Right atrium auricular region (tissue), 2 donors: Measurements from ENCODE around the gene CHRNB1. TPM values are rescaled to one million over a fixed set of nuclear protein-coding genes. Genes with fewer than 3 reads are reported as not detected.

Experiments used
- DNase-seq: peaks from one replicate; pipeline ENCODE4 v3.0.0-alpha.2; 2019; ENCODE audit warnings: low spot score
- H3K27ac ChIP-seq, 2 donors: fragments of 200-600 bp; sonication (generic); 1 replicate in 1 of 2; 2 replicates in 1 of 2; pipeline ENCODE4 v1.5.1; 2016 to 2019
- H3K27me3 ChIP-seq, 2 donors: fragments of 200-600 bp; sonication (generic); one replicate each; pipeline versions ENCODE4 v1.5.1 to v1.6.0; 2017 to 2019
- H3K36me3 ChIP-seq: fragments of 200-600 bp; sonication (generic); one replicate; pipeline ENCODE4 v1.5.1; 2016
- H3K4me1 ChIP-seq, 2 donors: fragments of 200-600 bp; sonication (generic); one replicate each; pipeline versions ENCODE4 v1.5.1 to v1.6.0; 2017 to 2019
- H3K4me3 ChIP-seq, 2 donors: fragments of 200-600 bp; sonication (generic); 1 replicate in 1 of 2; 2 replicates in 1 of 2; pipeline ENCODE4 v1.5.1; 2017 to 2019; ENCODE audit warnings: mild to moderate bottlenecking in 1 of 2, moderate library complexity in 1 of 2
- H3K9me3 ChIP-seq, 2 donors: fragments of 200-600 bp; sonication (generic); one replicate each; pipeline ENCODE4 v1.5.1; 2019
- CTCF ChIP-seq, 2 donors: fragments of 200-600 bp; sonication (generic); IDR thresholded peaks; one replicate each; pipeline ENCODE4 v1.5.1; 2019; ENCODE audit warnings: antibody characterized with exemption in 2 of 2
- total RNA-seq, 2 donors: library from RNA; depleted of rRNA; stranded (reverse); fragments of >200 nt; gene quantifications; one replicate each; pipeline ENCODE4 v1.1.0, GENCODE V29; 2016

CHRNB1 gene
- total RNA-seq, 2 donors from 2014 or later: 15.8 to 19.0 TPM

- H3K36me3 ChIP-seq: peaks cover 62% of the 10 kb centered on the region
- H3K9me3 ChIP-seq: no peaks in the 10 kb centered on the region
- peaks cover 0 to 27% of the 10 kb centered on the region in 2 donors for H3K4me1 ChIP-seq
- DNase-seq: no peak
- H3K27ac ChIP-seq: peak overlapping the region; percentile 29 to 50
- H3K27me3 ChIP-seq: no peaks in the 10 kb centered on the region
- no peak overlapping the region for H3K4me3 ChIP-seq
- TF ChIP-seq CTCF (IDR thresholded peaks at IDR 0.05): no peak
Observed at GRCh38 chr17:7496470-7497183, 51.8 kb downstream of the CHRNB1 start.

- DNase-seq: no peak
- H3K4me1 ChIP-seq: peaks cover 0 to 27% of the 10 kb centered on the region in 2 donors
- peaks cover 68% of the 10 kb centered on the region for H3K36me3 ChIP-seq
- H3K27me3 ChIP-seq: no peaks in the 10 kb centered on the region
- H3K4me3 ChIP-seq: no peak overlapping the region
- H3K27ac ChIP-seq: peak overlapping the region in 1 of 2 donors; percentile 50
- TF ChIP-seq CTCF (IDR thresholded peaks at IDR 0.05): no peak
- H3K9me3 ChIP-seq: no peaks in the 10 kb centered on the region
Observed at GRCh38 chr17:7497228-7497627, 52.4 kb downstream of the CHRNB1 start.

GRCh38 chr17:7497636-7498035 lies 52.8 kb downstream of the CHRNB1 start:
- Histone ChIP-seq H3K27ac (no peak overlapping the region), H3K9me3 (no peaks in the 10 kb centered on the region), H3K4me1 (peaks cover 0 to 25% of the 10 kb centered on the region in 2 donors), H3K4me3 (no peak overlapping the region), H3K36me3 (peaks cover 72% of the 10 kb centered on the region), H3K27me3 (no peaks in the 10 kb centered on the region)
- no peak for TF ChIP-seq CTCF (IDR thresholded peaks at IDR 0.05)
- DNase-seq: no peak

GRCh38 chr17:7499161-7499560 lies 54.3 kb downstream of the CHRNB1 start:
- H3K4me1 ChIP-seq: peaks cover 0 to 13% of the 10 kb centered on the region in 2 donors
- TF ChIP-seq CTCF (IDR thresholded peaks at IDR 0.05): no peak
- DNase-seq: no peak
- no peaks in the 10 kb centered on the region for H3K9me3 ChIP-seq
- peaks cover 87% of the 10 kb centered on the region for H3K36me3 ChIP-seq
- no peak overlapping the region for H3K4me3 ChIP-seq
- H3K27ac ChIP-seq: no peak overlapping the region
- no peaks in the 10 kb centered on the region for H3K27me3 ChIP-seq

- Histone ChIP-seq H3K4me3 (no peak overlapping the region), H3K27ac (no peak overlapping the region)
Observed at GRCh38 chr17:7501729-7502128, 56.9 kb downstream of the CHRNB1 start.

More at GRCh38 chr17:7501729-7502128, 56.9 kb downstream of the CHRNB1 start:
- H3K4me1 ChIP-seq: peaks cover 0 to 2% of the 10 kb centered on the region in 2 donors
- no peak for TF ChIP-seq CTCF (IDR thresholded peaks at IDR 0.05)
- H3K9me3 ChIP-seq: no peaks in the 10 kb centered on the region
- no peaks in the 10 kb centered on the region for H3K27me3 ChIP-seq
- no peak for DNase-seq
- H3K36me3 ChIP-seq: peaks cover 99% of the 10 kb centered on the region
